Measurements from ENCODE around the gene TBL1XR1.

TBL1XR1 gene

DNA sequence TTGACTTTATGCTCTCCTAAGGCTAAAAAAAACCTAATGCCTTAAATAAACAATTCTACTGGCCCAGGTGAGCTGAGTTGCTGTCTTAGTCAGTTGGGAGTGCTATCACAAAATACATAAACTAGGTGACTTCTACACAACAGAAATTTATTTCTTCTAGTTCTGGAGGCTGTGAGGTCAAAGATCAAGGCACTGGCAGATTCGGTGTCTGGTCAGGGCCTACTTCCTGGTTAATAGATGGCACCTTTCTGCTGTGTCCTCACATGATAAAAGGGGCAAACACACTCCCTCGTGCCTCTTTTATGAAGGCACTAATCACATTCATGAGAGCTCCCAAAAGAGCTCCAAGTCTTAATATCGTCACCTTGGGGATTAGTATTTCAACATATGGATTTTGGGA is 11.5 kb upstream of the TBL1XR1 start:
- Histone ChIP-seq H2AK5ac (ENCODE audit: low read length, severe bottlenecking) (no peak overlapping the region), H3K18ac (ENCODE audit: low read depth in 1 of 2, low read length in 2 of 2) (no peak overlapping the region), H3K4me1 (ENCODE audit: control insufficient read depth, insufficient read depth, low read depth, low read length) (no peaks in the 10 kb centered on the region), H2BK12ac (ENCODE audit: low read length in 2 of 2) (no peak overlapping the region), H3K36me3 (ENCODE audit: control insufficient read depth in 1 of 2, insufficient read depth in 2 of 2, low read depth in 1 of 2, low read length in 2 of 2) (no peaks in the 10 kb centered on the region), H3K9me3 (ENCODE audit: control insufficient read depth, low read length) (no peaks in the 10 kb centered on the region), H3K79me1 (replicated peaks; ENCODE audit: low read length, poor library complexity, severe bottlenecking) (no peaks in the 10 kb centered on the region), H3K14ac (ENCODE audit: low read length in 2 of 2) (no peak overlapping the region), H2BK5ac (ENCODE audit: low read depth, low read length, poor library complexity, severe bottlenecking) (no peak overlapping the region), H4K8ac (ENCODE audit: low read length) (no peak overlapping the region), H3K4me3 (ENCODE audit: insufficient read depth in 1 of 2, low read depth in 1 of 2, low read length in 2 of 2) (no peak overlapping the region), H3K9ac (ENCODE audit: low read length) (no peak overlapping the region), H3K23ac (ENCODE audit: low read length in 2 of 2) (no peak overlapping the region), H3K27ac (ENCODE audit: low read length, poor library complexity, severe bottlenecking) (no peak overlapping the region), H2BK120ac (ENCODE audit: low read depth, low read length) (no peak overlapping the region), H3K4me2 (ENCODE audit: low read length, poor library complexity, severe bottlenecking) (no peak overlapping the region), H2BK15ac (ENCODE audit: low read depth, poor library complexity, severe bottlenecking) (no peak overlapping the region), H4K91ac (ENCODE audit: low read length) (no peak overlapping the region), H3K27me3 (ENCODE audit: control insufficient read depth in 1 of 2, insufficient read depth in 1 of 2, low read length in 2 of 2) (no peaks in the 10 kb centered on the region), H2AFZ (ENCODE audit: low read depth, low read length) (no peak overlapping the region), H3K4ac (ENCODE audit: low read depth in 1 of 2, low read length in 2 of 2) (no peak overlapping the region)
- WGBS, result 79% methylated on average over 3 of the region's 3 CpGs
- no peak for DNase-seq

DNA sequence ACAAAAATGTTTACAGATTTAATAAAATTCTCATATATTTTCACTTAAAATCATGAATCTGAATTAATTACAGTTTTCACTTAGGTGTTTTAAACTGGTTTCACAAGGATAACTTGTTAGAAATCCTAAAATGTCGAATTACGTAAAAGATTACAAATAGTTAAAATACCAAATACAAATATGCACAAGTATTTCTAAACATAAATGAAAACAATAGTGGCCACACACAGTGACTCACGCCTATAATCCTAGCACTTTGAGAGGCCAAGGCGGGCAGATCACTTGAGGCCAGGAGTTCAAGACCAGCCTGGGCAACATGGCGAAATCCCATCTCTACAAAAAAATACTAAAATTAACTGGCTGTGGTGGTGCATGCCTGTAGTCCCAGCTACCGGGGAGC is 10.9 kb upstream of the TBL1XR1 start:
- WGBS, result 79% methylated on average over 4 of the region's 6 CpGs

GRCh38 chr3:177206936-177207335 is 9.7 kb upstream of the TBL1XR1 start:
- Histone ChIP-seq H4K8ac (ENCODE audit: low read length) (no peak overlapping the region), H3K4me3 (ENCODE audit: insufficient read depth in 1 of 2, low read depth in 1 of 2, low read length in 2 of 2) (no peak overlapping the region), H3K4me2 (ENCODE audit: low read length, poor library complexity, severe bottlenecking) (no peak overlapping the region), H3K79me1 (replicated peaks; ENCODE audit: low read length, poor library complexity, severe bottlenecking) (no peaks in the 10 kb centered on the region), H3K4ac (ENCODE audit: low read depth in 1 of 2, low read length in 2 of 2) (no peak overlapping the region), H2BK120ac (ENCODE audit: low read depth, low read length) (no peak overlapping the region), H3K27me3 (ENCODE audit: control insufficient read depth in 1 of 2, insufficient read depth in 1 of 2, low read length in 2 of 2) (no peaks in the 10 kb centered on the region), H3K9ac (ENCODE audit: low read length) (no peak overlapping the region), H2BK12ac (ENCODE audit: low read length in 2 of 2) (no peak overlapping the region), H3K27ac (ENCODE audit: low read length, poor library complexity, severe bottlenecking) (no peak overlapping the region), H3K9me3 (ENCODE audit: control insufficient read depth, low read length) (no peaks in the 10 kb centered on the region), H3K18ac (ENCODE audit: low read depth in 1 of 2, low read length in 2 of 2) (no peak overlapping the region), H2BK5ac (ENCODE audit: low read depth, low read length, poor library complexity, severe bottlenecking) (no peak overlapping the region), H3K23ac (ENCODE audit: low read length in 2 of 2) (no peak overlapping the region), H3K4me1 (ENCODE audit: control insufficient read depth, insufficient read depth, low read depth, low read length) (no peaks in the 10 kb centered on the region), H3K36me3 (ENCODE audit: control insufficient read depth in 1 of 2, insufficient read depth in 2 of 2, low read depth in 1 of 2, low read length in 2 of 2) (no peaks in the 10 kb centered on the region), H4K91ac (ENCODE audit: low read length) (no peak overlapping the region), H2AK5ac (ENCODE audit: low read length, severe bottlenecking) (no peak overlapping the region), H2AFZ (ENCODE audit: low read depth, low read length) (no peak overlapping the region), H2BK15ac (ENCODE audit: low read depth, poor library complexity, severe bottlenecking) (no peak overlapping the region), H3K14ac (ENCODE audit: low read length in 2 of 2) (no peak overlapping the region)
- DNase-seq, result no peak
- WGBS, result no CpG with 5 or more reads among the region's 4 CpGs

More for the DNA sequence above, 10.9 kb upstream of the TBL1XR1 start:
- Histone ChIP-seq H3K27me3 (ENCODE audit: control insufficient read depth in 1 of 2, insufficient read depth in 1 of 2, low read length in 2 of 2) (no peaks in the 10 kb centered on the region), H3K36me3 (ENCODE audit: control insufficient read depth in 1 of 2, insufficient read depth in 2 of 2, low read depth in 1 of 2, low read length in 2 of 2) (no peaks in the 10 kb centered on the region), H3K23ac (ENCODE audit: low read length in 2 of 2) (no peak overlapping the region), H2BK12ac (ENCODE audit: low read length in 2 of 2) (no peak overlapping the region), H4K91ac (ENCODE audit: low read length) (no peak overlapping the region), H3K9me3 (ENCODE audit: control insufficient read depth, low read length) (no peaks in the 10 kb centered on the region), H3K14ac (ENCODE audit: low read length in 2 of 2) (no peak overlapping the region), H3K4me2 (ENCODE audit: low read length, poor library complexity, severe bottlenecking) (no peak overlapping the region), H3K4ac (ENCODE audit: low read depth in 1 of 2, low read length in 2 of 2) (no peak overlapping the region), H3K27ac (ENCODE audit: low read length, poor library complexity, severe bottlenecking) (no peak overlapping the region), H2AFZ (ENCODE audit: low read depth, low read length) (no peak overlapping the region), H2BK15ac (ENCODE audit: low read depth, poor library complexity, severe bottlenecking) (no peak overlapping the region), H3K4me3 (ENCODE audit: insufficient read depth in 1 of 2, low read depth in 1 of 2, low read length in 2 of 2) (no peak overlapping the region), H3K79me1 (replicated peaks; ENCODE audit: low read length, poor library complexity, severe bottlenecking) (no peaks in the 10 kb centered on the region), H3K18ac (ENCODE audit: low read depth in 1 of 2, low read length in 2 of 2) (no peak overlapping the region), H2BK120ac (ENCODE audit: low read depth, low read length) (no peak overlapping the region), H2BK5ac (ENCODE audit: low read depth, low read length, poor library complexity, severe bottlenecking) (no peak overlapping the region), H3K9ac (ENCODE audit: low read length) (no peak overlapping the region), H2AK5ac (ENCODE audit: low read length, severe bottlenecking) (no peak overlapping the region), H4K8ac (ENCODE audit: low read length) (no peak overlapping the region), H3K4me1 (ENCODE audit: control insufficient read depth, insufficient read depth, low read depth, low read length) (no peaks in the 10 kb centered on the region)
- no peak for DNase-seq

- no peak overlapping the region for H3K4me2 ChIP-seq (ENCODE audit: low read length, poor library complexity, severe bottlenecking)
- H2AK5ac ChIP-seq (ENCODE audit: low read length, severe bottlenecking), result no peak overlapping the region
- no peak for DNase-seq
- H3K9me3 ChIP-seq (ENCODE audit: control insufficient read depth, low read length), result no peaks in the 10 kb centered on the region
- no peak overlapping the region for H3K23ac ChIP-seq (ENCODE audit: low read length in 2 of 2)
- no peak overlapping the region for H2BK5ac ChIP-seq (ENCODE audit: low read depth, low read length, poor library complexity, severe bottlenecking)
- H4K91ac ChIP-seq (ENCODE audit: low read length), result no peak overlapping the region
- H3K9ac ChIP-seq (ENCODE audit: low read length), result no peak overlapping the region
- no peak overlapping the region for H3K27ac ChIP-seq (ENCODE audit: low read length, poor library complexity, severe bottlenecking)
- H4K8ac ChIP-seq (ENCODE audit: low read length), result no peak overlapping the region
- H2BK120ac ChIP-seq (ENCODE audit: low read depth, low read length), result no peak overlapping the region
- H3K79me1 ChIP-seq (replicated peaks; ENCODE audit: low read length, poor library complexity, severe bottlenecking), result no peaks in the 10 kb centered on the region
- peaks cover under 1% of the 10 kb centered on the region for H3K4me1 ChIP-seq (ENCODE audit: control insufficient read depth, insufficient read depth, low read depth, low read length)
- no peak overlapping the region for H2BK12ac ChIP-seq (ENCODE audit: low read length in 2 of 2)
- no peak overlapping the region for H3K4me3 ChIP-seq (ENCODE audit: insufficient read depth in 1 of 2, low read depth in 1 of 2, low read length in 2 of 2)
- no peaks in the 10 kb centered on the region for H3K27me3 ChIP-seq (ENCODE audit: control insufficient read depth in 1 of 2, insufficient read depth in 1 of 2, low read length in 2 of 2)
- no peaks in the 10 kb centered on the region for H3K36me3 ChIP-seq (ENCODE audit: control insufficient read depth in 1 of 2, insufficient read depth in 2 of 2, low read depth in 1 of 2, low read length in 2 of 2)
- WGBS, result 91% methylated on average over 43 of the region's 43 CpGs
- no peak overlapping the region for H3K18ac ChIP-seq (ENCODE audit: low read depth in 1 of 2, low read length in 2 of 2)
- H2BK15ac ChIP-seq (ENCODE audit: low read depth, poor library complexity, severe bottlenecking), result no peak overlapping the region
- no peak overlapping the region for H3K4ac ChIP-seq (ENCODE audit: low read depth in 1 of 2, low read length in 2 of 2)
- H2AFZ ChIP-seq (ENCODE audit: low read depth, low read length), result no peak overlapping the region
- H3K14ac ChIP-seq (ENCODE audit: low read length in 2 of 2), result no peak overlapping the region
Measured at GRCh38 chr3:177203689-177204395, 6.6 kb upstream of the TBL1XR1 start.
